Epidermal melanocyte (primary cell): ENCODE measurements around the gene CRYZ.
"Not testable (repeated sequence)": the region's sequence is repeated elsewhere in the genome, so short reads cannot be mapped to it uniquely, and the experiment has no call there.

Source experiments
- DNase-seq: peaks from one replicate; pipeline ENCODE4 v3.0.0; 2011; ENCODE audit warnings: low spot score; ENCODE audit not compliant: insufficient read length

CRYZ gene

GRCh38 chr1:74732960-74733603 lies at the start of gene CRYZ, which contains the start of gene TYW3:
Gene CRYZ, minus strand, starts transcription at chr1:74733050. Its CDS starts 8,229 bp downstream, at chr1:74724821.
Gene TYW3, plus strand, starts transcription at chr1:74733152. Its CDS starts 93 bp downstream, at chr1:74733245.
- DNase-seq, result peak; percentile 53

GRCh38 chr1:74780594-74780993 lies 47.7 kb upstream of the CRYZ start:
- DNase-seq, result no peak

GRCh38 chr1:74779750-74780149 lies 46.9 kb upstream of the CRYZ start:
- no peak for DNase-seq

GRCh38 chr1:74777525-74777924 lies 44.7 kb upstream of the CRYZ start:
- no peak for DNase-seq

- no peak for DNase-seq
These were observed 42.9 kb upstream of the CRYZ start for GRCh38 chr1:74775735-74776134.

GRCh38 chr1:74773582-74773981 lies 40.7 kb upstream of the CRYZ start:
- DNase-seq, result no peak

- no peak for DNase-seq
These were observed 40.1 kb upstream of the CRYZ start for GRCh38 chr1:74772945-74773344.

- DNase-seq, result no peak
These were observed 39.2 kb upstream of the CRYZ start for GRCh38 chr1:74771913-74772515.

GRCh38 chr1:74767490-74767889 lies 34.6 kb upstream of the CRYZ start:
- DNase-seq, result no peak

- DNase-seq, result no peak
These were observed 33.7 kb upstream of the CRYZ start for GRCh38 chr1:74766579-74766978.

- DNase-seq, result no peak
These were observed 31.0 kb upstream of the CRYZ start for GRCh38 chr1:74763807-74764206.

GRCh38 chr1:74756650-74757049 lies 23.8 kb upstream of the CRYZ start:
- DNase-seq, result not testable (repeated sequence)

- no peak for DNase-seq
These were observed 22.6 kb upstream of the CRYZ start for GRCh38 chr1:74755475-74755874.

GRCh38 chr1:74753104-74753503 lies 20.3 kb upstream of the CRYZ start:
- no peak for DNase-seq

- no peak for DNase-seq
These were observed 16.1 kb upstream of the CRYZ start for GRCh38 chr1:74748960-74749359.

GRCh38 chr1:74745247-74745646 lies 12.4 kb upstream of the CRYZ start:
- not testable (repeated sequence) for DNase-seq

GRCh38 chr1:74740307-74740980 lies 7.6 kb upstream of the CRYZ start:
- not testable (repeated sequence) for DNase-seq

GRCh38 chr1:74737333-74737732 lies 4.5 kb upstream of the CRYZ start:
- DNase-seq, result no peak

GRCh38 chr1:74733604-74734484 lies 994 bp upstream of the CRYZ start:
- peak; percentile 22 for DNase-seq

- not testable (repeated sequence) for DNase-seq
These were observed 541 bp downstream of the CRYZ start for GRCh38 chr1:74732071-74732946.
